Measurements from ENCODE around the gene TEP1. TPM values are rescaled to one million over a fixed set of nuclear protein-coding genes. Genes with fewer than 3 reads are reported as not detected.
A peak's percentile ranks its signal among the peaks of the same experiment; 100 is the strongest.

Gene TEP1
- total and polyA plus RNA-seq, 2 of the 13 experiments (the other 11 are each of a cell fraction or from before 2014, with no cell fraction given) = 11.0 to 12.8 TPM

GRCh38 chr14:20332431-20332787 lies 80.9 kb downstream of the TEP1 start (continued):
- TF ChIP-seq ZEB1 (IDR thresholded peaks at IDR 0.05; ENCODE audit: insufficient replicate concordance, low read depth) (no peak), TEAD3 (CRISPR knock-in tag; optimal IDR thresholded peaks at IDR 0.05; ENCODE audit: borderline replicate concordance) (peak; percentile 19), NFATC3 (CRISPR knock-in tag; IDR thresholded peaks at IDR 0.05) (no peak), MAZ (IDR thresholded peaks at IDR 0.05; ENCODE audit: borderline replicate concordance, low read depth, low read length) (no peak), MAZ (CRISPR knock-in tag; IDR thresholded peaks at IDR 0.05; ENCODE audit: low read depth) (no peak), SIN3B (IDR thresholded peaks at IDR 0.05; ENCODE audit: low read length) (peak; percentile 86), ZKSCAN8 (CRISPR knock-in tag; IDR thresholded peaks at IDR 0.05; ENCODE audit: borderline replicate concordance) (peak; percentile 11; the same call in 1 of the 2 replicates), NAIF1 (CRISPR knock-in tag; IDR thresholded peaks at IDR 0.05; ENCODE audit: borderline replicate concordance) (0 out of 2 replicates have a peak, but pooled peaks have one; percentile 7), SMARCE1 (IDR thresholded peaks at IDR 0.05; ENCODE audit: borderline replicate concordance) (no peak), POGK (CRISPR knock-in tag; conservative IDR thresholded peaks at IDR 0.05) (no peak), ZNF569 (CRISPR knock-in tag; IDR thresholded peaks at IDR 0.05; ENCODE audit: borderline replicate concordance) (no peak), ZNF7 (CRISPR knock-in tag; IDR thresholded peaks at IDR 0.05) (no peak), MBD4 (IDR thresholded peaks at IDR 0.05; ENCODE audit: borderline replicate concordance, low read length) (0 out of 2 replicates have a peak, but pooled peaks have one; percentile 13), ZNF264 (CRISPR knock-in tag; IDR thresholded peaks at IDR 0.05) (0 out of 2 replicates have a peak, but pooled peaks have one; percentile 5), ZNF552 (CRISPR knock-in tag; IDR thresholded peaks at IDR 0.05; ENCODE audit: borderline replicate concordance) (no peak), STAT6 (CRISPR knock-in tag; IDR thresholded peaks at IDR 0.05; ENCODE audit: borderline replicate concordance) (no peak), RORA (CRISPR knock-in tag; IDR thresholded peaks at IDR 0.05) (no peak), SIX1 (CRISPR knock-in tag; IDR thresholded peaks at IDR 0.05; ENCODE audit: borderline replicate concordance) (0 out of 2 replicates have a peak, but pooled peaks have one; percentile 8), ZFP36L1 (CRISPR knock-in tag; IDR thresholded peaks at IDR 0.05) (no peak), BRCA1 (CRISPR knock-in tag; IDR thresholded peaks at IDR 0.05) (0 out of 2 replicates have a peak, but pooled peaks have one; percentile 51), FUBP1 (CRISPR knock-in tag; IDR thresholded peaks at IDR 0.05; ENCODE audit: borderline replicate concordance) (no peak), ZNF207 (IDR thresholded peaks at IDR 0.05; ENCODE audit: borderline replicate concordance) (no peak)
